Gastroesophageal sphincter (tissue), 4 donors: ENCODE results near the gene IKZF2. TPM values are rescaled to one million over a fixed set of nuclear protein-coding genes. Genes with fewer than 3 reads are reported as not detected.
A peak's percentile ranks its signal among the peaks of the same experiment; 100 is the strongest.

Experiments used
- ATAC-seq: fragments of 150-250 bp; one replicate; pipeline ENCODE4 v1.9.1; 2016; ENCODE audit warnings: mild to moderate bottlenecking, moderate library complexity
- H3K27ac ChIP-seq, 4 donors: fragments of 200-600 bp; sonication (generic) in 3 of 4; 1 replicate in 3 of 4; 2 replicates in 1 of 4; pipeline ENCODE4 v1.5.1; 2016 to 2019
- H3K27me3 ChIP-seq: fragments of 200-600 bp; sonication (generic); one replicate; pipeline ENCODE4 v1.5.1; 2019
- H3K36me3 ChIP-seq, 2 donors: fragments of 200-600 bp; sonication (generic); one replicate each; pipeline ENCODE4 v1.5.1; 2019; ENCODE audit warnings: control low read depth in 1 of 2
- H3K4me1 ChIP-seq, 3 donors: fragments of 200-600 bp; sonication (generic); 1 replicate in 2 of 3; 2 replicates in 1 of 3; pipeline ENCODE4 v1.5.1; 2016 to 2019; ENCODE audit warnings: control low read depth in 2 of 3
- H3K4me3 ChIP-seq, 2 donors: fragments of 200-600 bp; sonication (generic); one replicate each; pipeline ENCODE4 v1.5.1; 2019; ENCODE audit warnings: mild to moderate bottlenecking in 1 of 2, moderate library complexity in 1 of 2
- H3K9me3 ChIP-seq, 3 donors: fragments of 200-600 bp; sonication (generic); one replicate each; pipeline ENCODE4 v1.5.1; 2017 to 2019; ENCODE audit warnings: control low read depth in 2 of 3
- CTCF ChIP-seq, 4 experiments: fragments of 200-600 bp in 2 of 4; fragments of 450-650 bp in 2 of 4; sonication (generic) in 1 of 4; IDR thresholded peaks; one replicate each; pipeline ENCODE4 v1.5.1; 2017 to 2019; ENCODE audit warnings: antibody characterized with exemption in 4 of 4, mild to moderate bottlenecking in 2 of 4, moderate library complexity in 2 of 4
- EP300 ChIP-seq: sonication (generic); formaldehyde crosslinking; IDR thresholded peaks from one replicate; pipeline ENCODE4 v1.6.1; 2017; ENCODE audit warnings: antibody characterized with exemption, mild to moderate bottlenecking
- POLR2A ChIP-seq, 2 donors: fragments of 450-650 bp; IDR thresholded peaks; one replicate each; pipeline ENCODE4 v1.6.1; 2017; ENCODE audit warnings: antibody characterized with exemption in 2 of 2, mild to moderate bottlenecking in 2 of 2, moderate library complexity in 1 of 2
- POLR2AphosphoS5 ChIP-seq: sonication (generic); formaldehyde crosslinking; IDR thresholded peaks from one replicate; pipeline ENCODE4 v1.6.1; 2017; ENCODE audit warnings: antibody characterized with exemption
- whole genome bisulfite sequencing, 2 donors: methylation state at CpG; one replicate each; pipeline ENCODE4 v1.1.5; 2018; ENCODE audit warnings: low coverage in 1 of 2; 5-methylcytosine and 5-hydroxymethylcytosine counted together
- total RNA-seq, 4 donors: library from RNA; depleted of rRNA; stranded (reverse); fragments of >200 nt; gene quantifications; one replicate each; pipeline ENCODE4 v1.1.0, GENCODE V29; 2016

IKZF2 gene
- total RNA-seq, 4 donors from 2014 or later, result 4.2 to 11.6 (median 9.6) TPM

- Histone ChIP-seq H3K9me3 (no peaks in the 10 kb centered on the region), H3K36me3 (no peaks in the 10 kb centered on the region), H3K4me3 (no peak overlapping the region), H3K4me1 (peaks cover 0 to 6% (median 0%) of the 10 kb centered on the region in 3 donors), H3K27me3 (no peaks in the 10 kb centered on the region), H3K27ac (no peak overlapping the region)
- TF ChIP-seq EP300 (no peak), POLR2AphosphoS5 (no peak), CTCF (IDR thresholded peaks at IDR 0.05) (no peak), POLR2A (IDR thresholded peaks at IDR 0.05) (no peak)
- 65 to 84% methylated on average over 5 to 7 of the region's 7 CpGs for WGBS, 2 donors
- no peak for ATAC-seq
Observed at GRCh38 chr2:212958757-212959295, 192.6 kb downstream of the IKZF2 start.

GRCh38 chr2:212958133-212958532 is 193.3 kb downstream of the IKZF2 start:
- H3K27me3 ChIP-seq, result no peaks in the 10 kb centered on the region
- no peak overlapping the region for H3K4me3 ChIP-seq
- H3K4me1 ChIP-seq, result peaks cover 0 to 6% (median 0%) of the 10 kb centered on the region in 3 donors
- TF ChIP-seq POLR2A (IDR thresholded peaks at IDR 0.05) (no peak), EP300 (no peak), CTCF (IDR thresholded peaks at IDR 0.05) (no peak), POLR2AphosphoS5 (no peak)
- H3K27ac ChIP-seq, result no peak overlapping the region
- ATAC-seq, result no peak
- H3K36me3 ChIP-seq, result no peaks in the 10 kb centered on the region
- 77 to 83% methylated on average over 2 to 3 of the region's 3 CpGs for WGBS, 2 donors
- no peaks in the 10 kb centered on the region for H3K9me3 ChIP-seq

- no peak overlapping the region for H3K4me3 ChIP-seq
- TF ChIP-seq POLR2AphosphoS5 (no peak), EP300 (no peak), CTCF (IDR thresholded peaks at IDR 0.05) (no peak)
- H3K27me3 ChIP-seq, result no peaks in the 10 kb centered on the region
- no peak overlapping the region for H3K27ac ChIP-seq
- H3K9me3 ChIP-seq, result no peaks in the 10 kb centered on the region
- H3K36me3 ChIP-seq, result no peaks in the 10 kb centered on the region
- H3K4me1 ChIP-seq, result peaks cover 0 to 6% (median 0%) of the 10 kb centered on the region in 3 donors
- ATAC-seq, result peak; percentile 13
Observed at GRCh38 chr2:212957624-212958023, 193.8 kb downstream of the IKZF2 start.

GRCh38 chr2:212956665-212957607 is 194.5 kb downstream of the IKZF2 start:
- no peak for TF ChIP-seq POLR2A (IDR thresholded peaks at IDR 0.05)
- TF ChIP-seq CTCF (IDR thresholded peaks at IDR 0.05), result no peak
- no peak for TF ChIP-seq POLR2AphosphoS5
- TF ChIP-seq EP300, result no peak
- Histone ChIP-seq H3K27me3 (no peaks in the 10 kb centered on the region), H3K27ac (no peak overlapping the region), H3K36me3 (no peaks in the 10 kb centered on the region), H3K4me3 (no peak overlapping the region), H3K9me3 (no peaks in the 10 kb centered on the region), H3K4me1 (peaks cover 0 to 6% (median 0%) of the 10 kb centered on the region in 3 donors)
- 51 to 52% methylated on average over 6 of the region's 6 CpGs for WGBS, 2 donors
- no peak for ATAC-seq
